ENCODE results near the gene ONECUT3.

The ONECUT3 gene

GRCh38 chr19:1775951-1776605 is 22.8 kb downstream of the ONECUT3 start:
- H3K9ac ChIP-seq (ENCODE audit: low read length) = no peak overlapping the region
- H3K27ac ChIP-seq (ENCODE audit: low read length) = no peak overlapping the region
- no peak overlapping the region for H3K4me3 ChIP-seq (ENCODE audit: low read length)

GRCh38 chr19:1776606-1777147 is 23.4 kb downstream of the ONECUT3 start:
- Histone ChIP-seq H3K4me1 (ENCODE audit: low read length) (no peaks in the 10 kb centered on the region), H3K9me3 (ENCODE audit: insufficient read depth, low read length) (no peaks in the 10 kb centered on the region), H2AFZ (ENCODE audit: low read depth, low read length) (no peak overlapping the region), H3K9ac (ENCODE audit: low read length) (no peak overlapping the region), H3K79me2 (ENCODE audit: low read length) (no peaks in the 10 kb centered on the region), H3K36me3 (replicated peaks; ENCODE audit: low read depth, low read length) (no peaks in the 10 kb centered on the region), H3K4me3 (ENCODE audit: low read length) (no peak overlapping the region), H4K20me1 (ENCODE audit: insufficient read depth, low read length) (no peaks in the 10 kb centered on the region), H3K27ac (ENCODE audit: low read length) (no peak overlapping the region), H3K4me2 (ENCODE audit: low read length) (no peak overlapping the region), H3K27me3 (ENCODE audit: low read depth, low read length) (peaks cover 3% of the 10 kb centered on the region; the same call in 1 of the 2 replicates)
- TF ChIP-seq CTCF (IDR thresholded peaks at IDR 0.05; ENCODE audit: low read depth, low read length) (no peak), EZH2phosphoT487 (IDR thresholded peaks at IDR 0.05; ENCODE audit: low read depth) (no peak)

More at GRCh38 chr19:1775951-1776605, 22.8 kb downstream of the ONECUT3 start:
- H3K4me1 ChIP-seq (ENCODE audit: low read length) = no peaks in the 10 kb centered on the region
- H2AFZ ChIP-seq (ENCODE audit: low read depth, low read length) = no peak overlapping the region
- no peak overlapping the region for H3K4me2 ChIP-seq (ENCODE audit: low read length)
- H3K9me3 ChIP-seq (ENCODE audit: insufficient read depth, low read length) = peaks cover 5% of the 10 kb centered on the region
- TF ChIP-seq CTCF (IDR thresholded peaks at IDR 0.05; ENCODE audit: low read depth, low read length) (no peak), EZH2phosphoT487 (IDR thresholded peaks at IDR 0.05; ENCODE audit: low read depth) (no peak)
- no peaks in the 10 kb centered on the region for H3K79me2 ChIP-seq (ENCODE audit: low read length)
- peaks cover 8% of the 10 kb centered on the region; the same call in 1 of the 2 replicates for H3K27me3 ChIP-seq (ENCODE audit: low read depth, low read length)
- no peaks in the 10 kb centered on the region for H4K20me1 ChIP-seq (ENCODE audit: insufficient read depth, low read length)
- no peaks in the 10 kb centered on the region for H3K36me3 ChIP-seq (replicated peaks; ENCODE audit: low read depth, low read length)

- H3K27me3 ChIP-seq (ENCODE audit: low read depth, low read length) = peaks cover 7% of the 10 kb centered on the region; the same call in 1 of the 2 replicates
- no peak overlapping the region for H3K27ac ChIP-seq (ENCODE audit: low read length)
- H3K4me3 ChIP-seq (ENCODE audit: low read length) = no peak overlapping the region
- H2AFZ ChIP-seq (ENCODE audit: low read depth, low read length) = no peak overlapping the region
- H4K20me1 ChIP-seq (ENCODE audit: insufficient read depth, low read length) = no peaks in the 10 kb centered on the region
- no peak overlapping the region for H3K4me2 ChIP-seq (ENCODE audit: low read length)
- no peak for TF ChIP-seq CTCF (IDR thresholded peaks at IDR 0.05; ENCODE audit: low read depth, low read length)
- TF ChIP-seq EZH2phosphoT487 (IDR thresholded peaks at IDR 0.05; ENCODE audit: low read depth) = no peak
- H3K9ac ChIP-seq (ENCODE audit: low read length) = no peak overlapping the region
- H3K36me3 ChIP-seq (replicated peaks; ENCODE audit: low read depth, low read length) = no peaks in the 10 kb centered on the region
- H3K79me2 ChIP-seq (ENCODE audit: low read length) = no peaks in the 10 kb centered on the region
- H3K4me1 ChIP-seq (ENCODE audit: low read length) = no peaks in the 10 kb centered on the region
- no peaks in the 10 kb centered on the region for H3K9me3 ChIP-seq (ENCODE audit: insufficient read depth, low read length)
Observed at GRCh38 chr19:1777149-1777548, 23.8 kb downstream of the ONECUT3 start.

- H3K9ac ChIP-seq (ENCODE audit: low read length) = no peak overlapping the region
- peaks cover 8% of the 10 kb centered on the region for H3K4me1 ChIP-seq (ENCODE audit: low read length)
- TF ChIP-seq CTCF (IDR thresholded peaks at IDR 0.05; ENCODE audit: low read depth, low read length) = no peak
- no peak for TF ChIP-seq EZH2phosphoT487 (IDR thresholded peaks at IDR 0.05; ENCODE audit: low read depth)
- no peaks in the 10 kb centered on the region for H3K9me3 ChIP-seq (ENCODE audit: insufficient read depth, low read length)
- no peak overlapping the region for H2AFZ ChIP-seq (ENCODE audit: low read depth, low read length)
- H3K36me3 ChIP-seq (replicated peaks; ENCODE audit: low read depth, low read length) = no peaks in the 10 kb centered on the region
- H3K4me2 ChIP-seq (ENCODE audit: low read length) = no peak overlapping the region
- H4K20me1 ChIP-seq (ENCODE audit: insufficient read depth, low read length) = no peaks in the 10 kb centered on the region
- no peak overlapping the region for H3K27ac ChIP-seq (ENCODE audit: low read length)
- no peaks in the 10 kb centered on the region for H3K79me2 ChIP-seq (ENCODE audit: low read length)
- no peak overlapping the region for H3K4me3 ChIP-seq (ENCODE audit: low read length)
- H3K27me3 ChIP-seq (ENCODE audit: low read depth, low read length) = peaks cover 22% of the 10 kb centered on the region
Observed at GRCh38 chr19:1779574-1779973, 26.3 kb downstream of the ONECUT3 start.
